Skin epidermis (tissue), 12 donors: Measurements from ENCODE around the gene PRTN3.

Experiments
- H3K27ac ChIP-seq, 21 experiments: fragments of 200-600 bp; sonication (generic) in 11 of 21; one replicate each; pipeline ENCODE4 v1.5.0; 2020; ENCODE audit warnings: mild to moderate bottlenecking in 3 of 21, inconsistent platforms in 2 of 21, moderate library complexity in 2 of 21
- H3K4me3 ChIP-seq, 7 experiments: fragments of 200-600 bp; sonication (generic) in 2 of 7; one replicate each; pipeline ENCODE4 v1.5.0; 2020; ENCODE audit warnings: inconsistent platforms in 2 of 7, mild to moderate bottlenecking in 2 of 7, moderate library complexity in 1 of 7

The PRTN3 gene, protein sequence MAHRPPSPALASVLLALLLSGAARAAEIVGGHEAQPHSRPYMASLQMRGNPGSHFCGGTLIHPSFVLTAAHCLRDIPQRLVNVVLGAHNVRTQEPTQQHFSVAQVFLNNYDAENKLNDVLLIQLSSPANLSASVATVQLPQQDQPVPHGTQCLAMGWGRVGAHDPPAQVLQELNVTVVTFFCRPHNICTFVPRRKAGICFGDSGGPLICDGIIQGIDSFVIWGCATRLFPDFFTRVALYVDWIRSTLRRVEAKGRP

DNA sequence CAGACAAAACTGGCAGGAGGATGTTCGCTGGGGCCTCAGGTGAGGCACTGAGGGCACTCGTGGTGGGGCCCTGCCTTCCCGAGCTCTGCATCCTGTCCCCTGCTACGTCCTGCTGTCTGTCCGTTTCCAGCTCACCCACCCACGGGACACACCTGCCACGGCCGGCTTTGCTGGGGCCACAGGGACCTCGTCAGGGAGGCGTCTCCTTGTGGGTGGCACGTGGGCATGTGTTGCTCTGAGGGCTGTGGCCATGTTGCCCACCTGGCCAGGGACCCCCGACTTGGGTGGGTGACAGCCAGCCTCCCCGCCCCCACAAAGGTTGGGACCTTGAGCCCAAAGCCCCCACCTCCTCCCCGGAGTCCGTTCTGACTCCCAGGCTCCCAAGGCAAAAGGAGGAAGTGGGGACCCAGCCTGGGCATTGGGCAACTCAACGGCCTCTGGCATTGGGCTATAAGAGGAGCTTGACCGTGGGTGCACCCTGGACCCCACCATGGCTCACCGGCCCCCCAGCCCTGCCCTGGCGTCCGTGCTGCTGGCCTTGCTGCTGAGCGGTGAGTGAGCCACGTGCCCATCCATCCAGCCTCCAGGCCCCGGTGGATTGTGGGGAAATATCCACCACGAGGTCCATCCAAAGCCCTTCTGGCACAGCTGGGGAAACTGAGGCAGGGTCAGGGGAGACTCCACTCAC is at the start of gene PRTN3:
Gene PRTN3, plus strand, starts transcription at position 481 of the 688 bp plus-strand sequence. Its CDS starts 10 bp downstream, at position 491.
- Histone ChIP-seq H3K4me3 (no peak within 1 kb of the TSS), H3K27ac (no peak within 1 kb of the TSS)

DNA sequence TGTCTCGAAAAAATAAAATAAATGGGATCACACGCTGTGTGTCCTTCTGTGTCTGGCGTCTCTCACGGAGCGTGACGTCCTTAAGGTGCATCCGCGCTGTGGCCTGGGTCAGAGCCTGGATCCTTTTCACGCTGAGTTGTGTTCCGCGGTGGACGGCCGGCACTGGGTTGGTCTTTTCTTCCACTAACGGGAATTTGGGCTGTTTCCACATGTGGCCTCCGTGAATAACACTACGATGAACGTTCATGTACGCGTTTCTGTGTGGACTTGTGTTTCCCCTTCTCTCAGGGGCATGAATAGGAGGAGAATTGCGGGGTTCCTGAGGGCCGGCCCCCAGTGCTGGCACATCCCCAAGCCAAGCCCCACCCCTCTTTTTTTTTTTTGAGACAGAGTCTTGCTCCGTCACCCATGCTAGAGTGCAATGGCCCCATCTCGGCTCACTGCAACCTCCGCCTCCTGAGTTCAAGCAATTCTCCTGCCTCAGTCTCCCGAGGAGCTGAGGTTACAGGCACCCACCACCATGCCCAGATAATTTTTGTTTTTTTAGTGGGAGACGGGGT is 49.7 kb upstream of the PRTN3 start:
- peak overlapping the region in 6 of 21 experiments; percentile 29 to 73 (median 58) for H3K27ac ChIP-seq
- no peak overlapping the region for H3K4me3 ChIP-seq

DNA sequence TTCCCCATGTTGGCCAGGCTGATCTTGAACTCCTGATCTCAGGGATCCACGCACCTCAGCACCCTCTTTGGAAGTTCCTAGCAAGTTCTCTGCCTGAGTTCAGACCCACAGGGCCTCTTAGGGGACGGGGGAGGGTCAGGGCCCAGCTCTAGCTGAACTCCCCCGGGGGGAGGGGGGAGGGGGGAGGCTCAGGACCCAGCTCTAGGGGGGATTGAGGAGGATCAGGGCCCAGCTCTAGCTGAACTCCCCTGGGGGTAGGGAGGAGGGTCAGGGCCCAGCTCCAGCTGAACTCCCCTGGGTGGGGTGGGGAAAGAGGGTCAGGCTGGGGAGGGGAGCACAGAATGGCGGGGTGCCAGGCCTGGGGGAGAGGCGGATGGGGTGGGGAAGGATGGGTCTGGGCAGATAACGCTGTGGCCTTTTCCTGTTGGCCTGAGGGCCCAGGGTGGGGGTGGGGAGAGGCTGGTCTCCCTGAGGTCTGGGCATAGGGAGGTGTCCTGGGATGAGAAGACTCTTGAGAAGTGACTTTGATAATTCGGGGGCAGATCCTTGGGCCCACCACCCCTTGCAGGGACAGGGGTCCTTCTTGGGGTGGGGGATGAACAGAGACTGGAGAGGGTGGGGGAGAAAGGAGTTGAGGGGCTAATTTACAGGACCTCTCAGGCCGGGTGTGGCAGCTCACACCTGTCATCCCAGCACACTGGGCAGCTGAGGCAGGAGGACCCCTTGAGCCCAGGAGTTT is 49.1 kb upstream of the PRTN3 start:
- Histone ChIP-seq H3K4me3 (no peak overlapping the region), H3K27ac (peak overlapping the region in 11 of 21 experiments; percentile 28 to 73 (median 52))

DNA sequence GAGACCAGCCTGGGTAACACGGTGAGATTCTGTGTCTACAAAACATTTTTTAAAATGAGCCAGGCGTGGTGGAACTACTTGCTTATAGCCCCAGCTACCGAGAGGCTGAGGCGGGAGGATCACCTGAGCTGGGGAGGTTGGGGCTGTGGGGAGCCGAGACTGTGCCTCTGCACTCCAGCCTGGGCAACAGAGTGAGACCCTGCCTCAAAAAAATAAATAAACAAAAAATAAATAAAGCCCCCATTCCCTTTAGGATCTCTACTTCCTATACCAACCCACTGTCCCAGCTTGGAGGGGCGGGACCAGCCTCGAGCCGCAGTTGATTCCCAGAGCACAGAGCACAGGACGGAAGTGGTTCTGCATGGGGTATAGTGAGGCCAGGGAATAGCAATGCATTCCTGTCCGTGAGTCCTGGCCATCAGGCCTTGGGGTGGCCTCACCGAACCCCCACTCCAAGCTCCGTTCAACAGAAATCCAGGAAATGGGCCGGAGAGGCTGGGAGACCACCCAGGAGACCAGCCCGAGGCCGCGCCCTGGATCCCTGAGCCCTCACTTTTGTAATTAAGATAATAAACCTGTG is 48.4 kb upstream of the PRTN3 start:
- Histone ChIP-seq H3K27ac (peak overlapping the region in 10 of 21 experiments; percentile 16 to 73 (median 50)), H3K4me3 (no peak overlapping the region)

DNA sequence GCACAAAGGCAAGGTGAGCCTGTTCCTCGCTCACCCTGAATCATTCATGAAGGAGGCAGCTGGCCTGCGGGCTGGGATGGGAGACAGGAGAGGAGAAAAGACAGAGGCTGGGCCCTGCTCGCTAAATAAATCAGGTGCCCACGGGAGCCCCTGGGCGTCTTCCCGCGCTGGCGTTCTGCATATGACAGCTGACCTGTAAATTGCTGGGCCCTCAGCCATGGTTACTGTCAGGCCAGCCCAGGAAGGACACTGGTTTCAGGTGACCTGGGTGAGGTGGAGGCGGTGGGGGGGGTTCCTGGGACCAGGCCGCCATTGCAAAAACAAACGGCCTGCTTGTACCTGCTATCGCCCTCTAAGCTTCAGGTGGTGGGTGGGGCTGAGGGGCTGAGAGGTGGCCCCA is 47.0 kb upstream of the PRTN3 start:
- H3K4me3 ChIP-seq = no peak overlapping the region
- no peak overlapping the region for H3K27ac ChIP-seq

DNA sequence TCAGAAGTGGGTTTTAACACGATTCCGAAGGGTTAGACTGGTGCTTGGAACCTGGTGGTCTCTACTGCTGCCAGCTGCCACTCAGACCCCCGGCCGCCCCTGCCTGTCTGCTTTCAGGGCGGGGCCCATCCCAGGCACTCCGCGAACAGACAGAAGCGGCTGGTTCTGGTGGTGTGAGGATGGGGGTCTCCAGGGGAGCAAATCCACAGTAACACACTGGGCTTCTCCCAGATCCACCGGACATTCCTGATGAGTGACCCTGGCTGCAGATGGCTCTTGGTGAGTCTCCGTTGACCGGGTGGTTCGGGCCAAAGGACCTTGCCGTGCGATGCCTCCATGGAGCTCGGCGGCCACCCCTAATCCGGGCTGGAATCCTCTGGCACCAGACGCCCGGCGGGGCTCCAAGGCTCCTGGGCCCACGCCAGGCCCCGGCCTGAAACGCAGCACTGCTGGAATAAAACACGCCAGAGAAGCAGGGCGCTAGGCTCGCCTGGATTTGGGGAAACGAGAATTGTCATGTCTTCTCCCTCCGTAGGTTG is 45.7 kb upstream of the PRTN3 start:
- Histone ChIP-seq H3K27ac (peak overlapping the region in 7 of 21 experiments; percentile 3 to 73 (median 37)), H3K4me3 (no peak overlapping the region)

DNA sequence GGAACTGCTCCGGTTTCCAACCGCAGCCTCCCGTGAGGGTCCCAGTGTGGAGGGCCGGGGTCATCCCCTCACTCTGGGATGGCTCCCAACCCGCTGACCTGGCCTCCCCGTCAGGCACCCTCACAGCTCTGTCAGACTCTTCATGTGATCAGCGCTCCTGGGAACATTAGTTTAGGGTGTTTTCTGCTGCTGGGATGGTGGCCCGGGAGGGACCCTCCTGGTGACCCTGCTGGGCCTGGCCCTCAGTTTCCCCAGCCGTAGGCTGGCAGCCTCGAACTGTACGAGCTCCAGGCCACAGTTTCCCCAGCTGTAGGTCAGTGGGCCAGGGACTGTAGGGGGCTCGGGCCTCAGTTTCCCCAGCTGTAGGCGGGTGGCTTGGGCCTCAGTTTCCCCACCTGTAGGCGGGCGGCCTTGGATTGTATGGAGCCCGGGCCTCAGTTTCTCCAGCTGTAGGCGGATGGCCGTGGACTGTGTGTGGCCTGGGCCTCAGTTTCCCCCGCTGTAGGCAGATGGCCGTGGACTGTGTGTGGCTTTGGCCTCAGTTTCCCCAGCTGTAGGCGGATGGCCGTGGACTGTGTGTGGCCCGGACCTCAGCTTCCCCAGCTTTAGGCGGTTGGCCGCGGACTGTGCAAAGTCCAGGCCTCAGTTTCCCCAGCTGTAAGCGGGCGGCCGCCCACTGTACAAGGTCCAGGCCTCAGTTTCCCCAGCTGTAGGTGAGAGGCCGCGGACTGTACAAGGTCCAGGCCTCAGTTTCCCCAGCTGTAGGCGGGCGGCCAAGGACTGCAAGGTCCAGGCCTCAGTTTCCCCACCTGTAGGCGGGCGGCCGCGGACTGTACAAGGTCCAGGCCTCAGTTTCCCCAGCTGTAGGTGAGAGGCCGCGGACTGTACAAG is 44.9 kb upstream of the PRTN3 start:
- H3K4me3 ChIP-seq = peak overlapping the region; percentile 56 to 97 (median 62)
- H3K27ac ChIP-seq = peak overlapping the region; percentile 56 to 97 (median 86)

DNA sequence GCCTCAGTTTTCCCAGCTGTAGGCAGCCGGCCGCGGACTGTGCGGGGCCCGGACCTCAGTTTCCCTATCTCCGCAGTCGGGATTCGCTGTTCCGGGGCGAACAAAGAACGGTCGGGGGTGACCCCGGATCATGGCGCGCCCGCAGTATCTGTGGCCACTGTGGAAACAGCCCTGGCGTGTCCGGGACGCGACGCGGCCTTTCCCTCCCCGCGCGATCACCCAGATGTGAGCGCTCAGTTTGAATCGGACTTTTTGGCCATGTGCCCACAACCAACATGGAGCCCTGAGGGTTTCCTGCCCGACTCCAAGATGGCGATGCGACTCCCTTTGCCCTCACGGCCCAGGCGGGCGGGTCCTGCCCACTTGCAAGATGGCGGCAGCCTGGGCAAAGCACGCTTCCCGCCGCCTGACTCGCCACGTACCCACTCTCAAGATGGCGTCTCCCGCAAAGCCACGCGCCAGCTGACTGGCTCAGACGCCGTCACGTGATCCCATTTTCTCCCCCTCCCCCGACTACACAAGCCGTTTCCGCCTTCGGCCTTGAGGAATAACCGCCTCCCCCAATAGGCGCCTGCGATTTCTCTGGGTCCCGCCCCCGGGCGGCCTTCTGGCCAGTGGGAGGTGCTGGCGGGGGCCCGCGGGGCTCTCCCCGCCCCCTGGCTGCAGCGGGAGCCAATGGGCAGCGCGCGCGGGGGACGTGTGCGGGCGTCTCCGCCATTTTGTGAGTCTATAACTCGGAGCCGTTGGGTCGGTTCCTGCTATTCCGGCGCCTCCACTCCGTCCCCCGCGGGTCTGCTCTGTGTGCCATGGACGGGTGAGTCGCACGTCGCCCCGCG is 43.9 kb upstream of the PRTN3 start, which contains the start of gene PTBP1:
Gene PTBP1, plus strand, starts transcription at position 761 of the 836 bp plus-strand sequence. Its CDS starts 46 bp downstream, at position 807.
- Histone ChIP-seq H3K4me3 (peak within 1 kb of the TSS; percentile 73 to 99 (median 95)), H3K27ac (peak within 1 kb of the TSS; percentile 92 to 100 (median 98))

DNA sequence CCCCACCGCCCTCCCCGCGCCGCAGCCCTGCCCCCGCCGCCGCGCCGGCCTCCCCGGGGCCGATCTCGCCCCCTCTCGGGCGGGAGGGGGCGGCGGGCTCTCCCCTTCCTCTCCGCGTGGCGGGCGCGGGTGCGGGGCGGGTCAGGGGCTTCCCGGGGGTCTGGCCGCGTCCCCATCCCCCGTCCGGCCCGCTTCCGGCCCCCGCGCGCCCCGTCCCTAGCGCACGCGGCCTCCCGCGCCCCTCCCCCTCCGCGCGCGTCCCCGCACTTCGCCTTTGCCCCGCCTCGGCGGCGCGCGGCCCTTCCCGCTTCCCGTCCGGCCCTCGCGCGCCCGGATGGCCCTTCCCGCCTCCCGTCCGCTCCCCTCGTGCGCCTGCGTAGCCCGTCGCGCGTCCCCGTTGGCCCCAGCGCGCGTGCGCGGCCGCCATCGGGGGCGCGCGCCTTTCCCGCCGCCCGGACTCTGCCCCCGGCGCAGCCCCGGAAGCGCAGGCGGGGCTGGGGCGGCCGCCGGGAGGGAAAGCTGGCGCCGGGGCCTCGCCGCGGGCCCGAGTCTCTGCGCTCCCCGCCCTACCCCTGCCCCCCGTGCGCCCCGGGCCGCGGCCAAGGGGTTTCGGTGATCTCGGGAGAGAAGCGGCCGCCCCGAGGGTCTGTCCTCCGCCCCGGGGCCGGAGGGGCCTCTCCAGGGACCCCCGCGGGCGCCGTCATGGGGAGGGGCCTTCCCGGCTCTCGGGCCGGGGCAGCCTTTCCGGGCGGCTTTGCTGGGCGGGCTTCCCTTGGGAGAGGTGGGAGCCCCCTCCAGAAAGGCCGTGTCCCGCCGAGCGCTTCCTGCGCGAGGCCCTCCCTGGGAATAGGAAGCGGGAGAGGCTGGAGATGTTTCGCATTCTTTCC is 43.0 kb upstream of the PRTN3 start:
- Histone ChIP-seq H3K27ac (peak overlapping the region; percentile 92 to 100 (median 98)), H3K4me3 (peak overlapping the region; percentile 73 to 99 (median 95))

DNA sequence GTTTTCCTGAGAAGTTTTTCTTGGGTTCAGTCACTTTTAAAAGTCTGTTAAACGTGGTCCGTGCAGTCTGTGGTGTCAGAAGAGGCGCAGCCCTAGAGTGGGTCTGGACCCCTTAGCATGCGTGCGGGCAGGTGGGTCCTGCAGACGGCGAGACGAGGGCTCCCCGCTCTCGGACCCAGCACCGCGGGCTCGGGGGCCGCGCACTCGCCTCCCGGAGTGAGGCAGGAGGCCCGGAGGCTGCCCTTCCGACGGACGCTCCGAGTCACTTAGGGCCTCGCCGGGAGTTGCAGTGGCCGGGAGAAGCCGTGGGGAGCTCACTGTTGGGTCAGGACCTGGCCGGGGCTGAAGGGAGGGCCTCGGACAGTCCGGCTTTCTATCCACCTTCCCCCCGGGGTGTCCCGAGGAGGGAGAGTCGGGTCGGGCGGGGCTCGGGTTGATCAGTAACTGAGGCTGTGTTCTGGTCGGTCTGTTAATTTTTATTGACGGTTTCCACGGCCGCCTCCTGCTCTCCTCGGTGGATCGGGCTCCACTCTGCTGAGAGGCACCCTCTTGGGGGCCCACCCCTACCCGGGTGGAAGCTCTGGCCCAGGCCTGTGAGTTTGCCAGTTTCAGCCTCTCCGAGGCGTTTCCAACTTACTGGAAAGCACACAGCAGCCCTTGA is 42.3 kb upstream of the PRTN3 start:
- peak overlapping the region; percentile 92 to 100 (median 98) for H3K27ac ChIP-seq

DNA sequence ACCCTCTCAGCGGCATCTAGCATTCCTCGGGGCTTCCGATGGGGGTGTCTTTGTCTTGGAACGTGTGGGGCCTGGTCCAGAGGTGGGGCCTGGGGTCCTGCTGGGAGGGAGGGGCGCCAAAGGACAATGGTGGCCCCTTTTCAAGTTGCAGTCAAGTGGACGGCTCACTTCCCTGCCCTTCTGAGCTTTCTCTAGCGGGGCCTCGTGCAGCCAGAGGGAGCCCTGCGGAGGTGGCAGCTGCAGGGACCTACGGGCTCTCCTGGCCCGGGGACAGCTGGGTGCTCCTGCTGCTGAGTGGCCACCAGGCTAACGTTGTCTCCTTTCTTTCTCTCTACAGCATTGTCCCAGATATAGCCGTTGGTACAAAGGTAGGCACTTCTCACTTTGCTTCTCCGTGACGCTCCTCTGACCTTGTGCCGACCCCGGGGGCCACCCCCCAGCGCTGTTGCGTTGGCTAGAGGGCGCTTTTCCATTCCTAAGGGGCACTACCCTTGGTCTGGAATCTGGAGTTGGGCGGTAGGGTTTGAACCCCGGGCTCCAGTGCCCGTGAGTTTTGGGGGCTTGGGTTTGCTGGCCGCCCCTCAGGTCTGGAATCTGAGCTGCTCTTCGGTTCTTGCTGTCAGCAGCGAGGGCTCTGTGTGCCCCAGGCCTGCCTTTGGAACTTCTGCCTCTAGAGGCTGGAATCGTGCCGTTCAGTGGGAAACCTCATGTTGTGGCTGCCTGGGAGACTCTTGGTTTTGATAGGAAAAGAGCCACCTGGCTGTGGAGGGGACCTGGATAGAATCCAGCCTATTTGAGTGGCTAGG is 41.5 kb upstream of the PRTN3 start:
- peak overlapping the region in 20 of 21 experiments; percentile 92 to 100 (median 98) for H3K27ac ChIP-seq
- peak overlapping the region; percentile 73 to 99 (median 95) for H3K4me3 ChIP-seq

More for the DNA sequence above, 42.3 kb upstream of the PRTN3 start:
- H3K4me3 ChIP-seq = peak overlapping the region; percentile 73 to 99 (median 95)

DNA sequence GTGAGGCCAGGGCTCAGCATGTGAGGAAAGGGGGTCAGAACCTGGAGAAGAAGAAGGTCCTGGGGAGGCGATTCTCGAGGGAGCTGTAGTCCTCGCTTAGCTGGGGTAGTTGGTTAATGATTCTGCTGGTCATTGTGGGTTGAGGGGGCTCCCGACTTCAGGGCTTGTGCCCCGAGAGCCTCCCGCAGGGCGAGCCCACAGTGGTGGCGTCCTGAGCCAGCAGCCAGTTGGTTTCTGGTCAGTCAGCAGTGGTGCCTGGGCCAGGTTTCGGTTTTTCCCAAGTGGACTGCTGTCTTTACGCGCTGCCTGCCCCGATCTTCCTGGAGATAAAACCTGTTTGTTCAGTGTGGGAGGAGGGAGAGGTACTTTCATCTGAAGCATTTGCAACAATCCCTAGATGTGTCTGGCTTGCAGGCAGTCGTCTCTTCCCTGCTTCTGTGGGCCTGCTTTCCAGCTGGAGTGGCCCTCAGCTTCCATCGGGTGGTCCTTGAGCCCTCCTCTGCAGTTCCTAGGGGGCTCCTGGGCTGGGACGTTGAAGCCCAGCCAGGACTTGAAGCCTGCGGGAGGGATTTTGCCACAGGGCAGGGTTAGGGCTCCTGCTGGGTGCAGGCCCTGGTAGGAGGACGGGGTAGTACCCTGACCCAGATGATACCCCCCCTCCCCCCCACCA is 40.3 kb upstream of the PRTN3 start:
- H3K27ac ChIP-seq = peak overlapping the region in 20 of 21 experiments; percentile 8 to 100 (median 66)

DNA sequence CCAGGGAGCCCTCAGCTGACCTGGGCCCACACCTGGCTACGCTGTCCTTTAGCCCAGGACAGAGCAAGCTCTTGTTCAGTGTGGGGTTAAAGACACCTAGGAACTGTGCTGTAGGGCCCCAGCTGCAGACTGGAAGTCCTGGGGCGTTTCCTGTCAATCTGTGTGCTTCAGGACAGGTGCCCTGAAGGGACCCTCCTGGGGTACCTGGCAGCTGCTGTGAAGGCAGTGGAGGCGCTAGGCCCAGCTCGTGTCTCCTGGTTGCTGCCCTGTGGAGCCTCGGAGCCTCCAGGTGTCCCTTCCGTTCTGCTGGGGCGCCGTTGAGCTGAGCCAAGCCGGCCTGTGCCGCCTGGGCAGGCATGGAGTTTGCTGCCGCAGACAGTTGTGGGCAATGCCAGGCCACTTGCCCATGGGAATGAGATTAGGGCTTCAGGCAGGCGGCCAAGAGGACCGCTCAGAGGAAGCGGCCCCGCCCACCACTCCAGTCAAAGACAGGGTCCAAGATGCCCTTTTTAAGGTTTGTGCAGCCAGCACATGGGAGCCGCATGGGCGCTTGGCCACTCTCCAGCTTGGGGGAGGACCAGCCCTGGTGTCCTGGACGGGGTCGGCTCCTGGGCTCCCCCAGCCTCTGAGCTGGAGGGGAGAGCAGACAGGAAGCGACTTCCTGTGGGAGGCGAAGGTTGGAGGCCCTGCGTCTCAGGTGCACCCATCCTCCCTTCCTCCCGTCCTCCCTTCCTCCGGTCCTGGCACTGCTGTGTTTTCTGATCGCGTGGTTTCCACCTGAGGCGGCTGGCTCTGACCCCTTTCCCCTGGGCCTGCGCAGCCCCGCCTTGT is 39.6 kb upstream of the PRTN3 start:
- Histone ChIP-seq H3K27ac (peak overlapping the region in 20 of 21 experiments; percentile 6 to 99 (median 62)), H3K4me3 (peak overlapping the region in 6 of 7 experiments; percentile 4 to 30 (median 10))

More for the DNA sequence above, 40.3 kb upstream of the PRTN3 start:
- peak overlapping the region in 5 of 7 experiments; percentile 4 to 30 (median 10) for H3K4me3 ChIP-seq
